ENCODE measurements around the gene FNIP2. TPM values are rescaled to one million over a fixed set of nuclear protein-coding genes. Genes with fewer than 3 reads are reported as not detected.

FNIP2 gene
- total and polyA plus RNA-seq, 2 donors (not counting 1 experiment from before 2014, with no cell fraction given), result 0.03 to 0.17 TPM

GRCh38 chr4:158865520-158866177, 96.8 kb downstream of the FNIP2 start:
- Histone ChIP-seq H3K79me2 (ENCODE audit: control insufficient read depth, insufficient read depth, low read length) (no peaks in the 10 kb centered on the region), H3K27ac (ENCODE audit: low read length in 2 of 2) (no peak overlapping the region), H3K9me3 (ENCODE audit: control extremely low read depth in 1 of 3, control insufficient read depth in 2 of 3, insufficient read depth in 1 of 3, low read length in 2 of 3) (no peaks in the 10 kb centered on the region), H3K4me3 (ENCODE audit: control extremely low read depth in 1 of 5, extremely low read depth in 1 of 5, insufficient read depth in 1 of 5, low read depth in 2 of 5, low read length in 4 of 5) (no peak overlapping the region), H3K9ac (ENCODE audit: low read length) (no peak overlapping the region), H3K4me1 (ENCODE audit: control insufficient read depth in 2 of 2, insufficient read depth in 2 of 2, low read length in 2 of 2) (no peaks in the 10 kb centered on the region), H2AFZ (ENCODE audit: insufficient read depth, low read depth, low read length, poor library complexity, severe bottlenecking) (no peak overlapping the region), H3K36me3 (replicated peaks in 1 of 2; ENCODE audit: control extremely low read depth in 1 of 2, control insufficient read depth in 1 of 2, extremely low read depth in 1 of 2, insufficient read depth in 2 of 2, low read length in 1 of 2) (no peaks in the 10 kb centered on the region), H4K20me1 (ENCODE audit: control insufficient read depth, insufficient read depth, low read length, poor library complexity, severe bottlenecking) (no peaks in the 10 kb centered on the region), H3K27me3 (replicated peaks in 1 of 4; ENCODE audit: control extremely low read depth in 1 of 4, control insufficient read depth in 3 of 4, insufficient read depth in 4 of 4, low read length in 3 of 4) (peaks cover 0 to 5% (median 4%) of the 10 kb centered on the region in 4 experiments), H3K4me2 (replicated peaks; ENCODE audit: low read depth, low read length, poor library complexity, severe bottlenecking) (no peak overlapping the region)
- no CpG with 5 or more reads among the region's 5 CpGs for WGBS (ENCODE audit: insufficient coverage)
- DNase-seq (no peak), ATAC-seq (ENCODE audit: low read depth) (no peak)
- Mint-ChIP-seq H3K27me3 (peaks cover 37% of the 10 kb centered on the region), H3K4me1 (peaks cover 3% of the 10 kb centered on the region), H3K27ac (no peak overlapping the region), H3K4me3 (no peak overlapping the region), H3K9me3 (ENCODE audit: insufficient read depth) (no peaks in the 10 kb centered on the region)
- intact Hi-C loops (cut with micrococcal nuclease), result no loop called here
- TF ChIP-seq CTCF (IDR thresholded peaks at IDR 0.05) (no peak), EZH2 (IDR thresholded peaks at IDR 0.05; ENCODE audit: borderline replicate concordance, insufficient read depth, low read depth, low read length, poor library complexity, severe bottlenecking) (no peak)
- CTCF ChIA-PET, result interaction anchor here (1.0 to 1.4 kb wide), 2 partner anchors 9 to 14 kb away, joined by 3 read pairs; no protein-coding TSS in a partner anchor
- POLR2A ChIA-PET, result no interaction called here

GRCh38 chr4:158869001-158869400, 100.2 kb downstream of the FNIP2 start:
- H3K9me3 Mint-ChIP-seq (ENCODE audit: insufficient read depth), result no peaks in the 10 kb centered on the region
- H3K36me3 ChIP-seq (replicated peaks in 1 of 2; ENCODE audit: control extremely low read depth in 1 of 2, control insufficient read depth in 1 of 2, extremely low read depth in 1 of 2, insufficient read depth in 2 of 2, low read length in 1 of 2), result no peaks in the 10 kb centered on the region
- H3K4me1 Mint-ChIP-seq, result no peaks in the 10 kb centered on the region
- ChIA-PET POLR2A (no interaction called here), CTCF (no interaction called here)
- TF ChIP-seq EZH2 (IDR thresholded peaks at IDR 0.05; ENCODE audit: borderline replicate concordance, insufficient read depth, low read depth, low read length, poor library complexity, severe bottlenecking) (no peak), CTCF (IDR thresholded peaks at IDR 0.05) (no peak)
- WGBS (ENCODE audit: insufficient coverage), result 95% methylated on average over 15 of the region's 15 CpGs
- H3K27me3 ChIP-seq (replicated peaks in 1 of 4; ENCODE audit: control extremely low read depth in 1 of 4, control insufficient read depth in 3 of 4, insufficient read depth in 4 of 4, low read length in 3 of 4), result peaks cover 0 to 3% (median 0%) of the 10 kb centered on the region in 4 experiments
- no peaks in the 10 kb centered on the region for H3K79me2 ChIP-seq (ENCODE audit: control insufficient read depth, insufficient read depth, low read length)
- ATAC-seq (ENCODE audit: low read depth) (no peak), DNase-seq (no peak)
- no peak overlapping the region for H3K27ac Mint-ChIP-seq
- no peak overlapping the region for H3K4me3 Mint-ChIP-seq
- no peak overlapping the region for H3K4me2 ChIP-seq (replicated peaks; ENCODE audit: low read depth, low read length, poor library complexity, severe bottlenecking)
- intact Hi-C loops (cut with micrococcal nuclease), result no loop called here
- H2AFZ ChIP-seq (ENCODE audit: insufficient read depth, low read depth, low read length, poor library complexity, severe bottlenecking), result no peak overlapping the region
- no peaks in the 10 kb centered on the region for H4K20me1 ChIP-seq (ENCODE audit: control insufficient read depth, insufficient read depth, low read length, poor library complexity, severe bottlenecking)
- no peak overlapping the region for H3K27ac ChIP-seq (ENCODE audit: low read length in 2 of 2)
- no peak overlapping the region for H3K4me3 ChIP-seq (ENCODE audit: control extremely low read depth in 1 of 5, extremely low read depth in 1 of 5, insufficient read depth in 1 of 5, low read depth in 2 of 5, low read length in 4 of 5)
- H3K4me1 ChIP-seq (ENCODE audit: control insufficient read depth in 2 of 2, insufficient read depth in 2 of 2, low read length in 2 of 2), result no peaks in the 10 kb centered on the region
- no peaks in the 10 kb centered on the region for H3K9me3 ChIP-seq (ENCODE audit: control extremely low read depth in 1 of 3, control insufficient read depth in 2 of 3, insufficient read depth in 1 of 3, low read length in 2 of 3)
- peaks cover 33% of the 10 kb centered on the region for H3K27me3 Mint-ChIP-seq
- no peak overlapping the region for H3K9ac ChIP-seq (ENCODE audit: low read length)
